Stimulated activated CD8-positive, alpha-beta memory T cell treated with anti-CD3 and anti-CD28 coated beads, Interleukin-7, amount 100 ng/mL, for 24 hours (primary cell): ENCODE results near the gene LRRC26.
A peak's percentile ranks its signal among the peaks of the same experiment; 100 is the strongest.
"Not testable (repeated sequence)": the region's sequence is repeated elsewhere in the genome, so short reads cannot be mapped to it uniquely, and the experiment has no call there.

Experiments used
- DNase-seq: peaks from one replicate; pipeline ENCODE4 v3.0.0-alpha.2; 2020; ENCODE audit warnings: low read depth

Gene LRRC26

DNA sequence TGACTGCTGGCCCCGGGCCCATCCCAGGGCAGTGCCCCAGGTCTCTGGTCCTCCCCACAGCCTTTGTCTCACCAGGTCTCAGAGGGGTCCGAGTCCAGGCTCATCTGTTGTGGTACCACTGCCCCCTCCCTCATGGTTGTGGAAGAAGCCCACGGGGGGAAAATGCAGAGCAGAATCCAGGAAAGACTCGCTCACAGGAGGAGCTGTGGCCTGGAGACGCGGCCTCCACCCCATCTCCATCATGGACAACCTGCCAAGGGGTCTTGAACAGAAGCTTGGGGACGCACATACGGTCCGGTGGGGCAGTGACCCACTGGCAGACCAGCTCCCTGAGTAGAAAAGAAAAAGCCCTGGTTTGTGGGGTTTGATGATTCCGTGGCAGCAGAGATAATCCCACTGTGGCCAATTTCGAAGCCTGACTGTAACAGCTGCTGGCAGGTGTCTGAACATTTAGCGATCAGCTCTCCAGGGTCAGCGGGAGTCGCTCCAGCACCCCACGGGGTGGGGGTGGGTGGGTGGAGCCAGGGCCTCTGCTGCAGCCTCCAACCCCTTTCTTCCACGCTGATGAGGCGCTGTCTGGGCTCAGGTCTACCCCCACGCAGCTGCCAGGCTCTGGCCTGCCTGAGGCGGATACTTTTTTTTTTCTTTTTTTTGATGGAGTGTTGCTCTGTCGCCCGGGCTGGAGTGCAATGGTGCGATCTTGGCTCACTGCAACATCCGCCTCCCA, 32.8 kb downstream of the LRRC26 start:
- DNase-seq = no peak

GRCh38 chr9:137136261-137136880, 33.5 kb downstream of the LRRC26 start:
- no peak for DNase-seq

GRCh38 chr9:137135154-137135553, 34.7 kb downstream of the LRRC26 start:
- DNase-seq = not testable (repeated sequence)

DNA sequence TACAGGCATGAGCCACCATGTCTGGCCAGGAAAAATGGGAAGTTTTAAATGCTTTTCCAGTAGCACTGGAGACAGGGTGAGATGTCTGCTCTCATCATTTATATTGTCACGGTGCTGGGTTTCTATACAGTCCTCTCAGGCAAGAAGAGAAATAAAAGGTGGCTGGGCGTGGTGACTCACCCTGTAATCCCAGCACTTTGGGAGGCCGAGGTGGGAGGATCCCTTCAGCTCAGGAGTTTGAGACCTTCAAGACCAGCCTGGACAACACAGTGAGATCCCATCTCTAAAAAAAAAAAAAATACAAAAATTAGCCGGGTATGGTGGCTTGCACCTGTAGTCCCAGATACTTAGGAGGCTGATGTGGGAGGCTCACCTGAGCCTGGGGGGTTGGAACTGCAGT, 35.7 kb downstream of the LRRC26 start:
- no peak for DNase-seq

- DNase-seq = no peak
Observed at GRCh38 chr9:137130176-137130755, 39.6 kb downstream of the LRRC26 start.

DNA sequence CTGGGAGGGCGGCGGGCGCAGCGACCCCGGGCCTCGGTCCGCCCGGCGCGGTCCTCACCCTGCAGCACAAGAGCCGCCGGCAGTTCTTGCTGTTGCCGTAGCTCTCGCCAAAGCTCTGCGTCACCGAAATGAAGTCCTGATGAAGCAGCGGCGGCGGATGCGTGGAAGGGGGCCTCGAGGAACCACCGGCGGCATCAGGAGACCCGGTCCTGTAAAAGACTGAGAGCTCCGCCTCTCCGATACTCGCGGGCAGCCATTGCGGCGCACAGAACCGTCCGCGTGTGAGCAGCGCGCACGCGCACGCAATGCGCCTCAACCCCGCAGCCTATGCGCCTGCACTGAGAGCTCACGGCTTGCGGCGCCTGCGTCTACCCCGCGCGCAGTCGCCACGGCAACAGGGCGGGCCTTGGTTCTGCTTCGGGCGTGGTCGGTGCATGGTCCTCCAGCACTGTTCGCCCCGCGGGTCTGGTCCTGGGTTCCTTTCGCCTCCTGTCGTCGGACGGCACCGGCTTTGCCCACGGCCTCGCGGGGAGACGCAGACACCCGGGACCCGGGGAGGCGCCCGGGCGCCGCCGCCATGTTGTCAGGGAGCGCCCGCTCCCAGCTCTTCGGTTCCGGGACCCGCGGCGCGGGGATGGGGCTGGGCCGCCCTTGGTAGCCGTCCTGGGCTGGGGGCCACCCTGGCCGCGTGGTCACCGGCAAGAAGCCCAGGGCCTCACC, 40.2 kb downstream of the LRRC26 start:
- peak; percentile 73 for DNase-seq

- no peak for DNase-seq
Observed at GRCh38 chr9:137128862-137129455, 40.9 kb downstream of the LRRC26 start.

- no peak for DNase-seq
Observed at GRCh38 chr9:137128158-137128861, 41.5 kb downstream of the LRRC26 start.

DNA sequence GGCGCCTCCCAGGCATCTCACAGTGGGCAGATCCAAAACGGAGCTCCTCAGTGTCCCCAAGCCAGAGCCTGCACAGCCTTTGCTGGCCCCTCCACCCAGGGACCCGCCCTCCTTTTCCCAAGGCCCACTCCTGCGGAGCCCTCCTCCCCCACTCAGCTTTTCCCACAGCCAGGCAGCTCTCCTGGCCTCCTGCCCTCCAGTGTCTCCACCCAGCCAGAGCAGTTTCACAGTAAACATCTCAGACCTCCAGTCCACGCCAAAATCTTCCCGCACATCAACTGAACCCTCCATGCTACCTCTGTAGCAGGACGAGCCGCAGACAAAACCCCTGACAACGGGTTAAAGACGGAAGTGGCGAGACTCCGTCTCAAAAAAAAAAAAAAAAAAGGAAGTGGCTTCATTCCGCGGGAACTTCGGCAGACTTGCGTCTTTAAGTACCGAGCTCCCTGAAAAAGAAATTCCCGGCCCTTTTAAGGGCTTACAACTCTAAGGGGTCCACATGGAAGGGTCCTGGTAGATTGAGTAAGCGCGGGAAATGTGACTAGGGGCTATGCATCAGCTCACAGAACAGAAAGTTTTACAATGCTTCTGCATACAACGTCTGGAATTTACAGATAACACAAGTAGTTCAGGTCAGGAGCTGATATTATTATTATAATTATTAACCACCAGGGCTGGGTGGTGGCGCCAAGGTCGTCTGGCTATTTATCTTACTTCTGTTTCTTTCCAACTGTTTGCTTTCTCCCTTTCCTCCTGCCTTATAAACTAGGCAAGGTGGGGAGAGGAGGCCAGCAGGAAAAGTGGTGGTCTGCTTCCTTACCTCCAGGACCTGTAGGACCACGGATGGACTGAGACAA, 42.3 kb downstream of the LRRC26 start:
- DNase-seq = no peak

GRCh38 chr9:137126786-137127185, 43.1 kb downstream of the LRRC26 start:
- DNase-seq = no peak

DNA sequence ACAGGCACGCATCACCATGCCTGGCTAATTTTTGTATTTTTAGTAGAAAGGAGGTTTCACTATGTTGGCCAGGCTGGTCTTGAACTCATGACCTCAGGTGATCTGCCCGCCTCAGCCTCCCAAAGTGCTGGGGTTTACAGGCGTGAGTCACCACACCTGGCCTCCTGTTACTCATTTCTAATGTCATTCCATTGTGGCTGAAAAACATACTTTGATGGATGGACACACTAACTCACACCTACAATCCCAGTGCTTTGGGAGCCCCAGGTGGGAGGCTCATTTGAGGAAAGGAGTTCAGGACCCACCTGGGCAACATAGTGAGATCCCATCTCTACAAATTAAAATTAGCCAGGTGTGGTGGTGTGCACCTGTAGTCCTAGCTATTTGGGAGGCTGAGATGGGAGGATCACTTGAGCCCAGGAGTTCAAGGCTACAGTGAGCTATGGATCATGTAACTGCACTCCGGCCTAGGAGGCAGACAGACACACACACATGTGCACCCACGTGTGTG, 45.8 kb downstream of the LRRC26 start:
- not testable (repeated sequence) for DNase-seq

- DNase-seq = no peak
Observed at GRCh38 chr9:137123468-137123837, 46.4 kb downstream of the LRRC26 start.

DNA sequence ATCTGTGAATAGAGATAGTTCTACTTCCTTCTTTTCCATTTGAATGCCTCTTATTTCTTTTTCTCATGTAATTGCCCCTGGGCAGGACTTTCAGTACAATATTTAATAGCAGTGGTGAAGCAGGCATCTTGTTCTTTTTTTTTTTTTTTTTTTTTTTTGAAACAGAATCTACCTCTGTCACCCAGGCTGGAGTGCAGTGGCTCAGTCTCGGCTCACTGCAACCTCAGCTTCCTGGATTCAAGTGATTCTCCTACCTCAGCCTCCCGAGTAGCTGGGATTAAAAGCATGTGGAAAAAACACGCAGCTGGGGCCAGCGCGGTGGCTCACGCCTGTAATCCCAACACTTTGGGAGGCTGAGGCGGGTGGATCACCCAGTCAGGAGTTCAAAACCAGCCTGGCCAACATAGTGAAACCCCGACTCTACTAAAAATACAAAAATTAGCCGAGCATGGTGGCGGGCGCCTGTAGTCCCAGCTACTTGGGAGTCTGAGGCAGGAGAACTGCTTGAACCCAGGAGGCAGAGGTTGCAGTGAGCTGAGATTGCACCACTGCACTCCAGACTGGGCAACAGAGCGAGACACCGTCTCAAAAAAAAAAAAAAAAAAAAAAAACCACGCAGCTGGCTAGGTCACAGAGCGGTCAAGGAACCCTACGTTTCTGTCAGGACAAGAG, 46.9 kb downstream of the LRRC26 start:
- DNase-seq = not testable (repeated sequence)

DNA sequence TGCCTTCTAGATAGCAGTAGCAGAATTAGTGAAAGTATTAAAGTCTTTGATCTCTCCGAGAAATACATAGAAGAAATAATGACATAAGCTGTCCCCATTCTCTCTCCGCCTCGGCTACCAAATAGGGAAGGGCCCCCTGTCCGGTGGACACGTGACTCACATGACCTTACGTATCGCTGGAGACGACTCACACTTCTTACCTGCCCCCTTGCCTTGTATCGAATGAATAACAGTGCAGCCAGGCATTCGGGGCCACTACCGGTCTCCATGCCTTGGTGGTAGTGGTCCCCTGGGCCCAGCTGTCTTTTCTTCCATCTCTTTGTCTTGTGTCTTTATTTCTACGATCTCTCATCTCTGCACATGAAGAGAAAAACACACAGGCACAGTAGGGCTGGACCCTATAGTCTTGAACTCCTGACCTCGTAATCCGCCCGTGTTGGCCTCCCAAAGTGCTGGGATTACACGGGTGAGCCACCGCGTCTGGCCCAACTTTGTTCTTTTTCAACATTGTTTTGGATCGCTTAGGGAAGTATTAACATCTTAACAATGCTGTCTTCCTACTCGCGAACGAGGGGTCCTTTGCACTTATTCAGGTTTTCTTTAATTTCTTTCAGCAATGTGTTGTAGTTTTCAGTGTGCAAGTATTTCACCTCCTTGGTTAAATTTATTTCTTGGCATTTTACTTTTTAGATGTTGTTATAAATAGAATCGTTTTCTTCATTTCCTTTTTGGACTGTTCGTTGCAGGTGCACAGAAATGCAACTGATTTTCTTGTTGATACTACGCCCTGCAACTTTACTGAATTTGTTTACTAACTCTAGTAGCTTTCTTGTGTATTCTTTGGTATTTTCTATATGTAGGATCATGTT, 47.7 kb downstream of the LRRC26 start:
- DNase-seq = not testable (repeated sequence)
